Activated T-helper 9 cell treated with anti-CD3 and anti-CD28 coated beads, Interleukin-2, amount 50 U/mL, for 16 hours (primary cell): Measurements from ENCODE around the gene ATP8A2.
"Not testable (repeated sequence)": the region's sequence is repeated elsewhere in the genome, so short reads cannot be mapped to it uniquely, and the experiment has no call there.

ENCODE experiments used
- DNase-seq: peaks from one replicate; pipeline ENCODE4 v3.0.0-alpha.2; 2020; ENCODE audit warnings: low read depth

Gene ATP8A2

DNA sequence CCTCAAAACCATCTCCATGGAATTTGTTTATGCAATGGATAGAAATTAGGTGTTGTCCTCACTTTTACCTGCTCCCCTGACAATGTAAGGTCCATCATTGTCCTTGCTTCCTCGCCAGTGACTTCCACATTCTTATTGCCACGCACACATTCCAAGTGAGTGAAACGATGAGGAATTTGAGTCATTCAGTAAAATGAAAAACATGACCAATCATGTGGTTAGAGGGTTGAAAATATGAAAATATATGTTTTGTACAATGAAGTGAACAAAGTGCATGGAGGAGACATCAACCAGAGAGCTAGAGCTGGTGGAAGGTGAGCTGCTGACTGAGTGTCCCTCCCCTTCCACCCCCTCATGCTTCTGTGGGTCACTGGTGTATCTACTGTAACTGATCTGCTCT lies 91.7 kb downstream of the ATP8A2 start:
- no peak for DNase-seq

DNA sequence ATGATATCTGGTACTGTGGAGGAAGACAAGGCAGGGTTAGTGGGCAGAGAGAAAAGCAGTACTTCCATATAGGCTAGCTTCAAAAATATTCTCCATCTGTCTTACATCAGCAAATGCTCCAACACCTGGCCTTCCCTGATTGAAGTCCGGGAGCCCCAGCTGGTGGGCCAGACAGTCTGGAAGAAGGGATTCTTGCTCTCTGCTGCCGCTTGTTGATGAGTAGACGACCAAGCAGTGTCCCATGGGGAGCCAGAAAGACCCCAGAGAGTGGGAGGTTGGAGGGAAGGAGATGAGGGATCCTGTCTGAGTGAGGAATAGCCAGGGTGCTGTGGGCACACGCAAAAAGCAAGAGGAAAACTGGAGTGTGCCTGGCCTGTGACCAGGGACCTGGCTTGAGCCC lies 95.1 kb downstream of the ATP8A2 start:
- DNase-seq: no peak

DNA sequence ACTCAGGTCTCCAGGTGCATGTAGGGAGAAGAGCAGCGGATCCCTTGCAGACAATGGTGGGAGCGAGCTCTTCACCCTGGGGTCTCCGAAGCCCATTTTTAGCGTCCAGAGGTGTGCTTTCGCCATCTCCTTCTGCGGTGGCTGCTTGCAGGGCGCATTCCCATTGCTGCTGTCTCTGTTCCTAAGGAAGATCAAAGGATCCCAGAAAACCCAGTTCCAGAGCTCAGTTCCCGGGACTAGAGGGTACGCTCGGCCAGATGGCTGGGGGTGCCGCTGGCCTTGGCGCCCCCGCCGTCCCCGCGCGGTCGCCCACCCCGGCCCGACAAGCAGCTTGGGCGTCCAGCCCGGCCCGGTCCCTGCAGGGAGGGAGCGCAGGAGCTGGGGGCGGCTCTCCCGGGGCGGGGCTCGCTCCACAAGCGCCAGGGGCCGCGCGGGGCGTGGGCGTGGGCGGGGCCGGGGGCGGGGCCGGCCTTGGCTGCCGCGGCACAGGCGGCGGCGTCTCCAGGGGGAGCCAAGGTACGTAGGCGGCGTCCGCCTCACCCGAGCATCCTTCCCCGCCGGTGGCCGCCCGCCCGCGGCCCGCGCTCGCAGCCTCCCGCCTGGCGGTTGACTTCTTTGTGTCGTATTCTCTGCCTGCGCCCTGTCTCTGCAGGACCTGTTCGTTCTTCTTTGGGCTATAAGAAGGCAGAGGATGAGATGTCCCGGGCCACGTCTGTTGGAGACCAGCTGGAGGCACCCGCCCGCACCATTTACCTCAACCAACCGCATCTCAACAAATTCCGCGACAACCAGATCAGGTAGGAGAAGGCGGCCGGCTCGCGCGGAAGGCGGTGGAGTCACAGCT lies 96.8 kb downstream of the ATP8A2 start:
- no peak for DNase-seq

DNA sequence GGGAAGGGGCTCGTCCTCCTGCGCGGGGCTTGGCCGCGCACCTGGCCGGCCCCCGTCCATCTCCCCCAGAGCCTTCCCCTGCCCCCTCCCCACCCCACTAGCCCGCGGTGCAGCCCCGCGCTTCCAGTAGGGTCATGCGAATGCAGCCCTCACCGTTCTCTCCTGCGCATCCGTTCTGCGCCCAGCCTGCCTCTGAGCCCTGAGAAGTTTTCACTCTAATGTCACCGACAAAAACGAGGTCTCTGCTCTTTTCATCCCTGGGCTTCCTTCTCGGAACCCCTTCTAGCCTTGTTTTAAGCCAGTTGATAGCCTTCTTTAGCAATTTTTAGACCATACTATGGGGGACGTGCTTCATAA lies 97.4 kb downstream of the ATP8A2 start:
- no peak for DNase-seq

GRCh38 chr13:25473864-25474263 lies 102.1 kb downstream of the ATP8A2 start:
- DNase-seq: no peak

GRCh38 chr13:25478186-25478585 lies 106.4 kb downstream of the ATP8A2 start:
- no peak for DNase-seq

GRCh38 chr13:25489238-25489637 lies 117.5 kb downstream of the ATP8A2 start:
- DNase-seq: no peak

- no peak for DNase-seq
Measured at GRCh38 chr13:25490236-25490635, 118.5 kb downstream of the ATP8A2 start.

DNA sequence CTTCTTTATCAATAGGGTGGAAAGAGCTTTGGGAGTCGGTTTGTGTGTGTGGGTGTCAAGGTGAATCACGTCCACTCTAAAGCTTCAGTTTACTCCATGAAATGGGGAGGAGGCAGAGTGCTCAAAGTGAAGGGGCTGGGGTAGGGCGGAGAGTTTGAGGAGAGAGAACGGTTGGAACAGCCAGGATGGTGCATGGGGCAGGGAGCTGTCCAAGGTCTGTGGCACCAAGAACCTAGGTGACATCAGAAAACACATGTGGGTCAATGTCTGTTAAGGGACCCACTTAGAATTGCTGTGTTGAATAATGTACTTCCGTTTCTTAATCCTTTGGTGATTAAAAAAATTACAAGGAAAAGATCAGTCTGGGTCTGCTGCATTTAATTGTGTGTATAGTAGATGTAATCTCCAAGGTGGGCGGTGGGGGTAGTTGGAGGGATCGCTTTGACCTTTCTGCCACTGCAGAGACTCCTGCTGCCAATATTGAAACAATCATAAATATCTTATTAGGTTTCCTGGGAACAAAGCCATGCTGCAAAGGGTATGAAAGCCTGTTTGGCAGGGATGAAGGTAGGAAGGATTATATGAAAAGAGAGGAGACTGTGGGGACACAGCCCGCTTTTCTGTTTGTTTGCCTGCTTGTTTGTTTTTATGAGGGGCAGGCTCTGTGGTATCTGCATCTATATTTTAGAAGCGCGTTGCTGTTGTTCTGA lies 122.3 kb downstream of the ATP8A2 start:
- DNase-seq: no peak

DNA sequence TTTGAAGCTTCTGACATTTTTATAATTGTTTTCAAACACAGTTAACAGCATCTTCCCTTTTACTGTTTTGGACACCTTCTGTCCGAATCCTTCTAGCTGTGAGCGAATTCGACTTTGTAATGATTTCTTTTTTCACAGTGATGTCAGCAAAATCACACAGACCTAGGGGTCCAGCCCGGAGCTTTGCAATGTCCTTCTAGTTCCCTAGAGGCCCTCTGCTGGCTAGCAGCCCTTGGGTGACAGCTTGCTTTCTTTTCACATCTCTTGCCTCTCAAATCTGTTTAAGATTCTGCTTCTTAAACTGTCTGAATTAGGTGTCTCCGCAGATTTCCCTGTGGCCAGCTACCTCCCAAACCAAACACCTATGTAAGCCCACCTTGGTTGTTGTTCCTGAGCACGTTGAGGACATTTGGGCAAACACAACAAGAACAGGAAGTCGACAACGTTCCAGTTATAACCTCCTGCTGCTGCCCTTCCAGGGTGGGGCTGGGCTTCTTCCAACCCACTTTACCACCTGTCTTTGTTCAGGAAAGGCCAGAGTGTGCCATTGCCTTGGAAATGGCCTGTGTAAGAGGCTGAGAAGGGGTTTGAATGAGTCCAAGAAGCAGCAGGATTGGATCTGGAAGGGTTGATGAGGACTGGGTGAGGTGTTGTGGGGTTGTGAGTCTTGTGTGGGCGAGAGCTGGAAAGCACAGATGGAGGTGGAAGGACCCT lies 123.1 kb downstream of the ATP8A2 start:
- DNase-seq: no peak

DNA sequence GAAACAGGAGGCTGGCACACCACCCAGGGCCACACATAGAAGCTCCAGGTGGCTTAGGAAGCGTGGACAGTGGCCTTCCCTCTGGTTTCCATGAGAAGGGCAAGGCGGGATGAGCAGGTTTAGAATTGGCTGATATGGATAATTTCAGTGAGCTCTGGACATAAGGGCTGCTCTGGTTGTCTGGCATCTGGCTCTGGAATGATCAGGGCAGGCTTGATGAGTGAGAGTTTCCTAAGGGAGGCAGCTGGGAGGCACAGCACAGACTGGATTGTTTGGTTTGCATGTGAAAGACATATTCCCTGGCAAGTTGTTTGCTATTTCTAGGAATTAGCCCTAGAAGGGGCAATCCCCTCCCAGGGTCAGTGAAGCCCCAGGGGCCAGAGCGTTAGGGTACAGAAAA lies 129.5 kb downstream of the ATP8A2 start:
- DNase-seq: no peak

DNA sequence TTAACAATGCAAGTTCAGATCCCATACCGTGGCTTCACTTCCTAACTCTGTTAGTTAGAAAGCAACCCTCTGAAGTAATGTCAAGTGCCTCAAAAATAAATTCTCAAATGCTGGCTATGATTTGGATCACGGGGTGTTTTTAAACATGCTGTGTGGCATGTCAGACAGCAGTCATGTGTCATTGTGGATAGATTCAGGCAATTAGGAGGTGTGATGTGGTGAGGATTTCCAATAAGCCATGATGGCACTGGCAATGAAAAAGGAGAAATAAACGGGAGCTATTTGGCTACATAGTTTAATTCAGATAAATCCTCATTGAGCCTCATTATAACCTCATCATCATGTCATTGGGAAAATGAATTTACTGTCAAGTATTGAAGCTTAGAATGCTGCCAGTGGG lies 130.3 kb downstream of the ATP8A2 start:
- DNase-seq: no peak

GRCh38 chr13:25502551-25502950 lies 130.8 kb downstream of the ATP8A2 start:
- DNase-seq: no peak

DNA sequence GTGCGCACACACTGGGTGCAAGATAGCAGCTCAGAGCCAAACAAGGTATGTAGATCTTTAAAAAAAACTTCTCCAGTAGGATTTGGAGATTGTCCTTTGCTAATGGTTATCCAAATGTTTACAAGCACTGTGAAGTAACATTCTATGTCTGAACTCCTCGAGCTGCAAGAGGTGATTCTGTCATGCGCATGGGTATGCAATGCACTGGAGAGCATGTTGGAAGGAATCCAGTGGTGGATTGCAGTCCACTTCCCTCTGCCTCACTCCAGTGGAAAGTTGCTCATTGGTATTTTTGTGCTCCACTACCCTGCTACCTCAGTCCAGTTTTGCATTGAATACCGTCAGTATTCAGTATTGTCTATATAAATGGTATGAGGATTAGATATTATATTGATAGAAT lies 132.1 kb downstream of the ATP8A2 start:
- no peak for DNase-seq

DNA sequence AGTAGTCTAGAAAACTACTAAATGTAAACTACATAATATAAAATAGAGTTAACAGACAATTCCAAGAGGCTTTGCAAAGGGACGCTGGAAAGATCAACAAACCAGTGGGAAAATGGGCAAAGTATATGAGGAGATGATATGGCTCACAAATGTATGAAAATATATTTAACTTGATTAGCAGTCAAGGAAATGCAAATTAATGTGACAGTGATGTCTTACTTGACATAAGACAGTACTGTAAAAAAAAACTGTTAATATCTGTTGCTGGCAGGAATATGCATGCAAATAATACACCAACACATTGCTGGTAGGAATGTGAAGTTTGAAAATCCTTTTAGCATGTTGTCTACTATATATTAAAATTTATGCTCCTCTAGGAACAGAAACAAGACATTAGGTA lies 136.1 kb downstream of the ATP8A2 start:
- DNase-seq: no peak

- not testable (repeated sequence) for DNase-seq
Measured at GRCh38 chr13:25513060-25513459, 141.3 kb downstream of the ATP8A2 start.

DNA sequence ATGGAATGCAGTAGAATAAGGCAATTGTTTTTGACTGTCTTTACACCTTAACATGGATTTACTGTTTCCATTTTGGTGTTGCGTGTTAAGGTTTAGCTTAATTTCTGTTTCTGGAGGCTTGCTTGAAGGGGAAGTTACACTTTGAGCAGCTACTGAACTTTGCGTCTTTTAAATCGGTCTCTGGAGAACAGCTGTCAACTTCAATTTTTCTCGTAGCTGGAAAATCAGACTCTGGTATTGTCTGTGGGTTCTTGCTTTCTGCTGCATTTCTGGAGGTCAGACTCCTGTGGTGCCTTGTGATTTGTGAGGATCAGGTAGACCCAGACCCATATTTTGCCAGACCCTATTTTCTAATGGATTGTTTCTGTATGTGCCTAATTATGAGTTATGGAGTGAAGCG lies 146.7 kb downstream of the ATP8A2 start:
- DNase-seq: no peak

DNA sequence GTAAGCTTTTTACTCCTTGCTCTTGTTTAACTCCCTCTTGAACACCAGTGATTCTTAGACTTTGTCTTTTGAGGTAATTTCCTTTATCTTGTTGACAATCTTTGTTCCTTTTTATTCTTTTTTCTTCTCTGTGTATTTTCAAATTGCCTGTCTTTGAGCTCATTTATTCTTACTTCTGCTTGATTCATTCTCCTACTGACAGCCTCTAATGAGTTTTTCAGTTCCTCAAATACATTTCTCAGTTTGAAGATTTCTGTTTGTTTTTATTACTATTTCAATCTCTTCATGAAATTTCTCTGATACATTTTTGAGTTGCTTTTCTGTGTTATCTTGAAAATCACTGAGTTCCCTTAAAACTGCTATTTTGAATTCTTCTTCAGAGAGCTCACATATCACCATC lies 154.1 kb downstream of the ATP8A2 start:
- no peak for DNase-seq

DNA sequence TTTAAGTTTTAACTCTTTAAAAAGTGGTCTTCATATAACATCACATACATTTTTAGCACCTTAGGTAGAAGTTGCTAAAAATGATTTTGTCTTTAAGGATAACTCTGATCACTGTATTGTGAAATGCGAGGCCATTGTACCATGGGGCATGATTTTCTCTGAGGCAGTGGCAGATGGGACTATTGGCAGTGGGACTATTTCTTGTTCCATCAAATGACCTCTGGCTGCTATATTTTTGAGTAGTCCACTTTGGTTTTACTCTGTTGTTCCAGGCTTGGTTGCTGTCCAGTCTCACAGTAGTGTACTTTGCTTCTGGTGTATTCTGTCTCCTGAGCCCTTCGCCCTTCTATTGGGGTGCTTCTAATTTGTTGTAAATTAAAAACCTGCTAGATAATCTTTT lies 156.5 kb downstream of the ATP8A2 start:
- no peak for DNase-seq

GRCh38 chr13:25529425-25529824 lies 157.7 kb downstream of the ATP8A2 start:
- no peak for DNase-seq

DNA sequence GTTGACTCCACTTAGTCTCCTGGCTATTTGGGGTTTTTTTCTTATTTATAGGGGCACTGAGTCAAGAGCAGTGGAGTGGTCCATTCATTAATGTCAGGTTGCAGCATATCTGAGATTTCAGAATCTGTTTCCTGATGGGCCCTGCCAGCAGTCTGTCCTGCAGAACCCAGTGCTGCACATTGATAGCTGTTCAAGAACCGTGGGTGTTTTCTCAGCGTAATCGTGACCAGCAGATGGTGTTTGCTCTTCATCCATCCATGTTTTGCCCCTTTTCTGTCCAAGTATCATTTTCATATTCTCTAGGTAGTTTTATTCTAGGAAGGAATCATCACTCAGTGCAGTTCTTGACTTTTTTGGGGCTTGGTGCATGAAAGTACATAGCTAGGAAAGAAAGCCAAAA lies 166.5 kb downstream of the ATP8A2 start:
- no peak for DNase-seq

GRCh38 chr13:25541434-25542123 lies 169.8 kb downstream of the ATP8A2 start:
- DNase-seq: no peak
